Progenitor cell of endocrine pancreas (in vitro differentiated cells): ENCODE data around the gene RNF220. TPM values are rescaled to one million over a fixed set of nuclear protein-coding genes. Genes with fewer than 3 reads are reported as not detected.

Experiments used
- DNase-seq: peaks from one replicate; pipeline ENCODE4 v3.0.0; 2021; ENCODE audit warnings: low spot score; ENCODE audit not compliant: unreplicated experiment
- H3K27ac Mint-ChIP-seq: 2 replicates; pipeline ENCODE4 v1.8.0; 2021; ENCODE audit warnings: mild to moderate bottlenecking, moderate library complexity, mixed read lengths
- H3K27me3 Mint-ChIP-seq: 2 replicates; pipeline ENCODE4 v1.8.0; 2021; ENCODE audit warnings: mixed read lengths
- H3K36me3 Mint-ChIP-seq: 2 replicates; pipeline ENCODE4 v1.8.0; 2022; ENCODE audit warnings: mixed read lengths; ENCODE audit not compliant: insufficient read depth
- H3K4me1 Mint-ChIP-seq: 2 replicates; pipeline ENCODE4 v1.8.0; 2021; ENCODE audit warnings: low read depth, mixed read lengths
- H3K4me3 Mint-ChIP-seq: 2 replicates; pipeline ENCODE4 v1.8.0; 2021; ENCODE audit warnings: low read depth, mild to moderate bottlenecking, moderate library complexity, mixed read lengths
- H3K9me3 Mint-ChIP-seq: 2 replicates; pipeline ENCODE4 v1.8.0; 2021; ENCODE audit warnings: low read depth, mixed read lengths
- CTCF ChIP-seq: fragments of 200-600 bp; sonication (generic); IDR thresholded peaks from one replicate; pipeline ENCODE4 v1.5.0; 2021; ENCODE audit warnings: antibody characterized with exemption, mild to moderate bottlenecking; ENCODE audit not compliant: unreplicated experiment
- total RNA-seq: library from RNA; stranded (reverse); gene quantifications from 2 replicates; pipeline ENCODE4 v1.2.1, GENCODE V29; 2021

Gene RNF220
- total RNA-seq, 1 donor from 2014 or later, result 85.9 TPM

- no peak for TF ChIP-seq CTCF
- H3K36me3 Mint-ChIP-seq, result no peaks in the 10 kb centered on the region
These were observed 8.7 kb downstream of the RNF220 start for GRCh38 chr1:44413740-44414139.

GRCh38 chr1:44415013-44415412, 10.0 kb downstream of the RNF220 start:
- Mint-ChIP-seq H3K4me3 (no peak overlapping the region), H3K27me3 (peaks cover 37% of the 10 kb centered on the region), H3K9me3 (no peaks in the 10 kb centered on the region), H3K4me1 (peaks cover 4% of the 10 kb centered on the region), H3K27ac (no peak overlapping the region), H3K36me3 (no peaks in the 10 kb centered on the region)
- DNase-seq, result no peak
- TF ChIP-seq CTCF, result no peak

More at GRCh38 chr1:44413740-44414139, 8.7 kb downstream of the RNF220 start:
- H3K27me3 Mint-ChIP-seq, result peaks cover 25% of the 10 kb centered on the region
- no peaks in the 10 kb centered on the region for H3K9me3 Mint-ChIP-seq
- DNase-seq, result no peak
- no peak overlapping the region for H3K4me3 Mint-ChIP-seq
- peaks cover 9% of the 10 kb centered on the region for H3K4me1 Mint-ChIP-seq
- H3K27ac Mint-ChIP-seq, result no peak overlapping the region

GRCh38 chr1:44416408-44416807, 11.4 kb downstream of the RNF220 start:
- peaks cover 51% of the 10 kb centered on the region for H3K27me3 Mint-ChIP-seq
- no peak for TF ChIP-seq CTCF
- no peak overlapping the region for H3K4me3 Mint-ChIP-seq
- H3K27ac Mint-ChIP-seq, result no peak overlapping the region
- H3K4me1 Mint-ChIP-seq, result peaks cover 4% of the 10 kb centered on the region
- DNase-seq, result no peak
- no peaks in the 10 kb centered on the region for H3K36me3 Mint-ChIP-seq
- H3K9me3 Mint-ChIP-seq, result no peaks in the 10 kb centered on the region

GRCh38 chr1:44417351-44418021, 12.4 kb downstream of the RNF220 start:
- Mint-ChIP-seq H3K27ac (no peak overlapping the region), H3K4me3 (peak overlapping the region; percentile 45), H3K9me3 (no peaks in the 10 kb centered on the region), H3K4me1 (peaks cover 6% of the 10 kb centered on the region), H3K36me3 (no peaks in the 10 kb centered on the region), H3K27me3 (peaks cover 61% of the 10 kb centered on the region)
- TF ChIP-seq CTCF, result no peak
- DNase-seq, result peak; percentile 43

- peak overlapping the region; percentile 55 for H3K4me3 Mint-ChIP-seq
- no peak for DNase-seq
- TF ChIP-seq CTCF, result no peak
- H3K36me3 Mint-ChIP-seq, result no peaks in the 10 kb centered on the region
- H3K27me3 Mint-ChIP-seq, result peaks cover 67% of the 10 kb centered on the region
- no peaks in the 10 kb centered on the region for H3K9me3 Mint-ChIP-seq
- peaks cover 6% of the 10 kb centered on the region for H3K4me1 Mint-ChIP-seq
- peak overlapping the region; percentile 70 for H3K27ac Mint-ChIP-seq
These were observed 13.1 kb downstream of the RNF220 start for GRCh38 chr1:44418022-44418673.
